ENCODE measurements around the gene CYP24A1. TPM values are rescaled to one million over a fixed set of nuclear protein-coding genes. Genes with fewer than 3 reads are reported as not detected.

Gene CYP24A1
- total and polyA plus RNA-seq, 2 of the 13 experiments (the other 11 are each of a cell fraction or from before 2014, with no cell fraction given): 9.4 to 32.7 TPM

GRCh38 chr20:54112221-54112884, 61.4 kb downstream of the CYP24A1 start (continued):
- no peak for TF ChIP-seq ZNF614 (CRISPR knock-in tag; IDR thresholded peaks at IDR 0.05; ENCODE audit: borderline replicate concordance)
- no peak for TF ChIP-seq ZNF83 (CRISPR knock-in tag; IDR thresholded peaks at IDR 0.05; ENCODE audit: borderline replicate concordance)
- TF ChIP-seq ETV6 (CRISPR knock-in tag; conservative IDR thresholded peaks at IDR 0.05): no peak
- no peak for TF ChIP-seq PHF8 (CRISPR knock-in tag; IDR thresholded peaks at IDR 0.05)
- TF ChIP-seq ZNF256 (CRISPR knock-in tag; conservative IDR thresholded peaks at IDR 0.05): no peak
- no peak for TF ChIP-seq TERF1 (CRISPR knock-in tag; IDR thresholded peaks at IDR 0.05)
- peak; percentile 10; the same call in 1 of the 2 replicates for TF ChIP-seq THAP11 (CRISPR knock-in tag; IDR thresholded peaks at IDR 0.05)
- no peak for TF ChIP-seq FOSL2 (CRISPR knock-in tag; IDR thresholded peaks at IDR 0.05)

GRCh38 chr20:54111460-54111859, 62.3 kb downstream of the CYP24A1 start:
- FAIRE-seq: no peak

More at GRCh38 chr20:54111460-54111859, 62.3 kb downstream of the CYP24A1 start:
- in situ Hi-C loops (cut with HindIII; ENCODE audit: extremely low pct_ligation_motif_present, low pct_unique_long_range_greater_than_20kb) (no loop called here), intact Hi-C loops (cut with micrococcal nuclease; ENCODE audit: unreplicated experiment) (no loop called here)
- WGBS (ENCODE audit: low lambda C conversion rate): 94% methylated on average over 2 of the region's 2 CpGs
- CTCF ChIA-PET (ENCODE audit: low intra/inter-chr PET ratio, low total read pairs): no interaction called here
- Histone ChIP-seq H4K20me1 (ENCODE audit: insufficient read depth, low read length) (no peaks in the 10 kb centered on the region), H3K27me3 (ENCODE audit: control insufficient read depth in 1 of 2, insufficient read depth in 2 of 2, low read length in 2 of 2) (no peaks in the 10 kb centered on the region), H3K79me2 (ENCODE audit: insufficient read depth, low read length) (no peaks in the 10 kb centered on the region), H2AFZ (ENCODE audit: low read length) (no peak overlapping the region), H3K4me2 (ENCODE audit: low read depth, low read length) (no peak overlapping the region), H3K9ac (ENCODE audit: insufficient read depth, low read depth, low read length) (no peak overlapping the region), H3K36me3 (replicated peaks in 1 of 2; ENCODE audit: control insufficient read depth in 1 of 2, insufficient read depth in 2 of 2, low read length in 2 of 2) (no peaks in the 10 kb centered on the region), H3K4me3 (replicated peaks in 1 of 3; ENCODE audit: insufficient read depth in 1 of 3, low read depth in 2 of 3, low read length in 3 of 3) (no peak overlapping the region), H3K4me1 (ENCODE audit: insufficient read depth, low read length) (peaks cover 97% of the 10 kb centered on the region), H3K9me3 (ENCODE audit: low read length) (0 out of 2 replicates have a peak, but pooled peaks cover 4% of the 10 kb centered on the region), H3K27ac (ENCODE audit: extremely low read length, insufficient read depth, low read length) (no peak overlapping the region)
- TF ChIP-seq HMG20B (CRISPR knock-in tag; conservative IDR thresholded peaks at IDR 0.05) (no peak), MLLT10 (CRISPR knock-in tag; IDR thresholded peaks at IDR 0.05) (no peak), ZBED4 (CRISPR knock-in tag; IDR thresholded peaks at IDR 0.05; ENCODE audit: borderline replicate concordance) (no peak), ZC3H13 (CRISPR knock-in tag; IDR thresholded peaks at IDR 0.05) (no peak), ZNF605 (CRISPR knock-in tag; IDR thresholded peaks at IDR 0.05) (no peak), ZNF598 (CRISPR knock-in tag; IDR thresholded peaks at IDR 0.05; ENCODE audit: borderline replicate concordance) (no peak), ZNF430 (CRISPR knock-in tag; IDR thresholded peaks at IDR 0.05) (peak; percentile 99), THAP7 (CRISPR knock-in tag; IDR thresholded peaks at IDR 0.05) (0 out of 2 replicates have a peak, but pooled peaks have one; percentile 48)
- DNase-seq (ENCODE audit: low spot score) (no peak), ATAC-seq (no peak)
- POLR2A ChIA-PET: interaction anchor here (1.6 to 11.5 kb wide), 2 partner anchors 21 to 84 kb away, joined by 6 to 287 read pairs; no protein-coding TSS in a partner anchor
- BruUV-seq (replicated peaks): no TSS peak
